Esophagus muscularis mucosa (tissue), 4 donors: ENCODE data around the gene POTEJ.
"Not testable (repeated sequence)": the region's sequence is repeated elsewhere in the genome, so short reads cannot be mapped to it uniquely, and the experiment has no call there.

ENCODE experiments used
- CTCF ChIP-seq, 3 experiments: fragments of 200-600 bp in 2 of 3; fragments of 450-650 bp in 1 of 3; sonication (generic) in 2 of 3; IDR thresholded peaks; one replicate each; pipeline ENCODE4 v1.5.1; 2017 to 2019; ENCODE audit warnings: antibody characterized with exemption in 3 of 3, mild to moderate bottlenecking in 2 of 3, moderate library complexity in 1 of 3
- EP300 ChIP-seq: sonication (generic); formaldehyde crosslinking; IDR thresholded peaks from one replicate; pipeline ENCODE4 v1.6.1; 2017; ENCODE audit warnings: antibody characterized with exemption
- POLR2A ChIP-seq: fragments of 450-650 bp; IDR thresholded peaks from one replicate; pipeline ENCODE4 v1.6.1; 2017; ENCODE audit warnings: antibody characterized with exemption, moderate library complexity, mild to moderate bottlenecking, low read depth
- POLR2AphosphoS5 ChIP-seq, 2 donors: sonication (generic); formaldehyde crosslinking; IDR thresholded peaks; one replicate each; pipeline ENCODE4 v1.6.1; 2017; ENCODE audit warnings: antibody characterized with exemption in 2 of 2

DNA sequence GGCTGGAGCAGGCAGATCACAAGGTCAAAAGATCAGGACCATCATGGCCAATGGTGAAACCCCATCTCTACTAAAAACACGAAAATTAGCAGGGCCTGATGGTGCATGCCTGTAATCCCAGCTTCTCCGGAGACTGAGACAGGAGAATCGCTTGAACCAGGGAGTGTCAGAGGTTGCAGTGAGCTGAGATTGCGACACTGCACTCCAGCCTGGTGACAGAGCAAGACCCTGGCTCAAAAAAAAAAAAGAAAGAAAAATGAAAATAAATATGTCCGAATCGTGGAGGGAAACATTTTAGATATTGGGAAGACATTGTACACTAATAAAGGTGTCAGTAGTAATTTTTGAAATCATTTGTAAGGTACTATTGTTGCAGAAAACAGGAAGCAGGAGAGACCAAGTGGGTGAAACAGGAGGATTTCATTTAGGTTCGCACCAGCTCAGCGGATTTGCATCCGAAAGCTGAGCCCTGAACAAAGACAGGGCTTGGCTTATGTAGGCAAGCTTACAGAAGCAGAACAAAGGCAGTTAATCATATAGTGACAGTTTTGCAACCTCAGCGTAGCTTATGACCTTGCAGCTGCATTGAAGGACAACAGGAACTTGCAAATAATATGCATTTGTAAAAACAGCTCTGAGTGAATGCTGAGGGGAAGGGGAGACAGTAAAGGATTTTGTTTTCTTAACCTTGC lies 17.7 kb downstream of the POTEJ start:
- not testable (repeated sequence) for TF ChIP-seq CTCF (IDR thresholded peaks at IDR 0.05); POLR2AphosphoS5 (IDR thresholded peaks at IDR 0.05); EP300; POLR2A
